Cardiac muscle cell (in vitro differentiated cells and primary cell): ENCODE data around the gene TCEAL9. TPM values are rescaled to one million over a fixed set of nuclear protein-coding genes. Genes with fewer than 3 reads are reported as not detected.

Experiments used
- DNase-seq, 2 donors: peaks; one replicate each; pipeline versions ENCODE4 v3.0.0 to v3.0.0-alpha.2; 2010 to 2017; ENCODE audit warnings: low read depth in 1 of 2, low spot score in 1 of 2
- H3K27ac ChIP-seq: fragments of 200-600 bp; sonication (generic); 2 replicates; pipeline ENCODE4 v1.5.1; 2016
- H3K27me3 ChIP-seq: fragments of 200-600 bp; sonication (generic); 2 replicates; pipeline ENCODE4 v1.6.0; 2016; ENCODE audit warnings: control low read depth
- H3K36me3 ChIP-seq: fragments of 200-600 bp; sonication (generic); 2 replicates; pipeline ENCODE4 v1.5.1; 2016; ENCODE audit warnings: control low read depth
- H3K4me1 ChIP-seq: fragments of 200-600 bp; sonication (generic); 2 replicates; pipeline ENCODE4 v1.8.1; 2017; ENCODE audit warnings: low read depth, mild to moderate bottlenecking, mixed run types
- H3K4me3 ChIP-seq: fragments of 200-600 bp; sonication (generic); 2 replicates; pipeline ENCODE4 v1.5.1; 2016; ENCODE audit warnings: mild to moderate bottlenecking
- H3K9me3 ChIP-seq: fragments of 200-600 bp; sonication (generic); 2 replicates; pipeline ENCODE4 v1.5.1; 2017; ENCODE audit warnings: low read depth, mild to moderate bottlenecking, control low read depth
- CTCF ChIP-seq: IDR thresholded peaks from 2 replicates; pipeline ENCODE4 v1.5.1; 2012; ENCODE audit warnings: low read depth, mild to moderate bottlenecking, low read length
- polyA plus RNA-seq: library from polyadenylated mRNA; unstranded; fragments of >200 nt; fragmentation: Nextera tagmentation; extraction: Ambion mirVana; gene quantifications from 2 replicates; pipeline ENCODE4 v1.2.1, GENCODE V29; 2016
- total RNA-seq: library from RNA; depleted of rRNA; stranded (reverse); fragments of >200 nt; gene quantifications from 2 replicates; pipeline ENCODE4 v1.2.3, GENCODE V29; 2016

TCEAL9 gene
- total and polyA plus RNA-seq, 2 experiments from 2014 or later, result 171 to 422 TPM

GRCh38 chrX:103330681-103331288 lies 25.5 kb upstream of the TCEAL9 start:
- no peaks in the 10 kb centered on the region for H3K4me1 ChIP-seq
- no peak overlapping the region for H3K27ac ChIP-seq
- no peak overlapping the region for H3K4me3 ChIP-seq
- peak; percentile 16 to 20 for DNase-seq
- no peak for TF ChIP-seq CTCF
- H3K9me3 ChIP-seq, result no peaks in the 10 kb centered on the region
- no peaks in the 10 kb centered on the region for H3K27me3 ChIP-seq
- no peaks in the 10 kb centered on the region for H3K36me3 ChIP-seq

- no peak overlapping the region for H3K4me3 ChIP-seq
- H3K27ac ChIP-seq, result no peak overlapping the region
- no peaks in the 10 kb centered on the region for H3K27me3 ChIP-seq
- H3K4me1 ChIP-seq, result no peaks in the 10 kb centered on the region
- no peak for TF ChIP-seq CTCF
- H3K36me3 ChIP-seq, result no peaks in the 10 kb centered on the region
- no peaks in the 10 kb centered on the region for H3K9me3 ChIP-seq
- DNase-seq, result no peak
Observed at GRCh38 chrX:103338663-103339062, 17.6 kb upstream of the TCEAL9 start.

- H3K9me3 ChIP-seq, result no peaks in the 10 kb centered on the region
- no peak overlapping the region for H3K27ac ChIP-seq
- H3K36me3 ChIP-seq, result no peaks in the 10 kb centered on the region
- DNase-seq, result peak; percentile 57 to 69
- no peak overlapping the region for H3K4me3 ChIP-seq
- no peaks in the 10 kb centered on the region for H3K27me3 ChIP-seq
- peak; percentile 65 for TF ChIP-seq CTCF
- H3K4me1 ChIP-seq, result no peaks in the 10 kb centered on the region
Observed at GRCh38 chrX:103343105-103343504, 13.2 kb upstream of the TCEAL9 start.

- H3K4me3 ChIP-seq, result no peak overlapping the region
- no peaks in the 10 kb centered on the region for H3K4me1 ChIP-seq
- TF ChIP-seq CTCF, result no peak
- DNase-seq, result no peak
- H3K27me3 ChIP-seq, result no peaks in the 10 kb centered on the region
- H3K9me3 ChIP-seq, result no peaks in the 10 kb centered on the region
- no peak overlapping the region for H3K27ac ChIP-seq
- no peaks in the 10 kb centered on the region for H3K36me3 ChIP-seq
Observed at GRCh38 chrX:103344606-103345005, 11.7 kb upstream of the TCEAL9 start.

- DNase-seq, result peak in 1 of 2 donors; percentile 27
- no peak for TF ChIP-seq CTCF
- Histone ChIP-seq H3K36me3 (no peaks in the 10 kb centered on the region), H3K4me3 (no peak overlapping the region), H3K4me1 (no peaks in the 10 kb centered on the region), H3K9me3 (no peaks in the 10 kb centered on the region), H3K27ac (no peak overlapping the region), H3K27me3 (no peaks in the 10 kb centered on the region)
Observed at GRCh38 chrX:103347682-103348397, 8.5 kb upstream of the TCEAL9 start.
